Adipocyte (in vitro differentiated cells): ENCODE data around the gene KRT72.

Experiments
- DNase-seq: peaks from one replicate; pipeline ENCODE4 v3.0.0-alpha.2; 2015; ENCODE audit warnings: low read depth
- H3K27me3 ChIP-seq: replicated peaks from 2 replicates; pipeline ENCODE4 v1.7.0; 2013; ENCODE audit warnings: mild to moderate bottlenecking, low read length, moderate library complexity; ENCODE audit not compliant: control insufficient read depth, insufficient read depth
- H3K36me3 ChIP-seq: 2 replicates; pipeline ENCODE4 v1.7.0; 2013; ENCODE audit warnings: low read length, mild to moderate bottlenecking, moderate library complexity; ENCODE audit not compliant: control insufficient read depth, insufficient read depth, severe bottlenecking
- H3K4me1 ChIP-seq: 2 replicates; pipeline ENCODE4 v1.7.0; 2013; ENCODE audit warnings: mild to moderate bottlenecking, low read length, moderate library complexity; ENCODE audit not compliant: control insufficient read depth, insufficient read depth
- H3K4me3 ChIP-seq: 2 replicates; pipeline ENCODE4 v1.7.0; 2013; ENCODE audit warnings: mild to moderate bottlenecking, low read length, moderate library complexity
- H3K9ac ChIP-seq: 2 replicates; pipeline ENCODE4 v1.7.0; 2013; ENCODE audit warnings: mild to moderate bottlenecking, low read length, moderate library complexity
- H3K9me3 ChIP-seq: 2 replicates; pipeline ENCODE4 v1.7.0; 2013; ENCODE audit warnings: mild to moderate bottlenecking, low read length, moderate library complexity; ENCODE audit not compliant: control insufficient read depth

KRT72 gene

DNA sequence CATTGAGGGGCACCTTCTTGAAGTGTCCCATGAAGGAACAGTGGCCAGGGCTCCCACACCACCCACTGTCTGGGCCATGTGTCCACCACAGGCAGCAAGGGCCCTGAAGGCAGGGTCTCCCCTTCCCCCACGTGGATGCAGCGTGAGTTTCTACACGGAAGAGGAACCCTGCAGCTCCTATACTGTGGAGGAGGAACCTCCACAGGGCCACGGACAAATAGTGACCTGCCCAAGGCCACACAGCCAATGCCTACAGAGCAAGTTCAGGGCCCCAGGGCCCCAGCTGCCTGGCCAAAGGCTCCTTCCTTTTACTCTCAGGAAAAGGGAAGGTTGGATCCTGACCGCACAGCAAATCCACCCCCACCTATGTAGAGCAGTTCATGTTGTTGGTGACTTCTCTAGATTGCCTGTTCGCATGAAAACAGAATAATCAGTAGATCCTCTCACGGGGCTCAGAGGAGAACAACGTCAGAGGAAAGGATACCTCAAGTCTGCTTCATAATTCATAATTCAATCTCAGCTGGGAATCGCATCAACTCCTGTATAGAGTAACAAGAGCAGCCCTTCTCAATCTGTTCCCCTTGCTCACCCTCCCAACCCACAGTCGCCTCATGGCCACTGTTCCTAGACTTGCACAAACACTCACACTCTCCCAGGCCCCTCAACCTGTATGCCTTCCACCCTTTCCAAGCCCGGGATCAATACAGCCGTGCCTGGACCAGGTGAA is 28.2 kb upstream of the KRT72 start:
- peaks cover 87% of the 10 kb centered on the region for H3K27me3 ChIP-seq
- DNase-seq, result no peak
- H3K4me1 ChIP-seq, result no peaks in the 10 kb centered on the region
- no peak overlapping the region for H3K9ac ChIP-seq
- H3K4me3 ChIP-seq, result no peak overlapping the region
- peaks cover 2% of the 10 kb centered on the region for H3K9me3 ChIP-seq
- H3K36me3 ChIP-seq, result no peaks in the 10 kb centered on the region

DNA sequence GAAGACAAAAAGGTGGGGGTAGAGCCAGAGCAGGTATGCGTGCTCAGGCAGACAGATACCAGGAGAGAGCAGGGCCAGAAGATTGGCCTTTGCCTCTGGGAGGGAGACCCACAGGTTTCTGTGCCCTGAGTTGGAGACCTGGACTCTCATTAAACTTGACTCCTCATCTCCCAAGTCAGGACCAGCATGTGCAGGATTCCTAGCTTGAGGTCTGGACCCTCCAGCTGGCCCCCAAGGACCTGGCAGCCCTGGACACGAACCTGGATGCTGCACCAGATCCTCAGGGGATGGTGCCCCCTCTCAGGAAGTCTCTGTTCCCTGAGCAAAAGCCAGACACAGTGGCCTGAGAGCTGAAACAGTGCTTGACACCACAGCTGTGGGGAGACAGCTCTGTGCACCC is 27.6 kb upstream of the KRT72 start:
- Histone ChIP-seq H3K27me3 (peaks cover 84% of the 10 kb centered on the region), H3K36me3 (no peaks in the 10 kb centered on the region), H3K4me1 (no peaks in the 10 kb centered on the region), H3K4me3 (no peak overlapping the region), H3K9me3 (peaks cover 8% of the 10 kb centered on the region), H3K9ac (no peak overlapping the region)
- DNase-seq, result no peak

DNA sequence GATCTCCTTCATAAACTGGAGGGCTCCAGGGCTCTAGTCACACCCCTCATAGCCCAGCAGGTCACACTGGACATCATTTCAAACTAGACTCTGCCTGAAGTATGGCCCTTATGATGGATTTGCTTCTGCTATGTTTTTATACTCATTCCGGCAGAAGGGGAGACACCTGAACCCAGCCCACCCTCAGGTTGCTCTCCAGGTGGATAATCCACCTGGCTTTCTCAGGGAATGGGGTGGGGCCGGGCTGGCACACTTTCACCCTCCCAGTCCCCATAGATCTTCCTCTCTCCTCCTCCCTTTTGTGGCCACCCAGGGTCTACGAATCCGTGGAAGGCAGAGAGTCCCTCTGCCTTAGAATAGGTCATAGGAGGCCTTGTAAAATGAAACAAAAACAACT is 26.8 kb upstream of the KRT72 start:
- H3K9me3 ChIP-seq, result peaks cover 13% of the 10 kb centered on the region
- no peaks in the 10 kb centered on the region for H3K36me3 ChIP-seq
- H3K27me3 ChIP-seq, result peaks cover 77% of the 10 kb centered on the region
- no peak overlapping the region for H3K9ac ChIP-seq
- no peak for DNase-seq
- no peaks in the 10 kb centered on the region for H3K4me1 ChIP-seq
- H3K4me3 ChIP-seq, result no peak overlapping the region

DNA sequence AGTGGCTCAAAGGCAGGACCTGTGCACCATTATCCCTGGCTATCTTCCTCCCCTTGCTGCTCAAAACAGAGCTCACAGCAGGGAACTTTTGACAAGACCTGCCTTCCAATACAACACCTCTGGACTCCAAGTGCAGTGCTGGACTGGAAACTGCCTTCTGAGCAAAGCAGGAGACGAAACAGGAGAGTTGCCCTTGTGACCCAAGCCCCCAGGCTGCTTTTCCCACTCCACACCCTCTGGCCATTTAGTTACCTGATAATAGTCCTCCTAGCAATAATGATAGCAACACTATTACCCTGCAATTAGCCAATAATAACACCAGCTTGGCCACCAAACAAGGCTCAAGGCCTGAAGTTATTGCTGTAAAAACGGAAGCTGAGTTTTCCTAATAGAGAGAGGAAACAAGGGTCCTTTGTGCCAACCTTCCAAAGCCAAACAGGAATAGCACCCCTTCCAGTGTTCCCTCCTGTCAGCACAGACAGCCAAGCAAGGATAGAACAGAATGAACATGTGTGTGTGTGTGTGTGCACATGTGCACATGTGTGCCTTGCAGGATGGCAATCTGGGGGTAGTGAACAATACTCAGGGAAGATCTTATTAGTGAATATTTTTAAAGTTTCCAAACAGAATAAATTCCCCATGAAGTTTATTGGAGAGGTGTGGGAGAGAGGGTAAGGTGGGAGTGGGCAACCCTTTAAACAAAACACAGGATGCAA is 26.3 kb upstream of the KRT72 start:
- no peak overlapping the region for H3K9ac ChIP-seq
- DNase-seq, result no peak
- no peaks in the 10 kb centered on the region for H3K36me3 ChIP-seq
- peaks cover 17% of the 10 kb centered on the region for H3K9me3 ChIP-seq
- H3K27me3 ChIP-seq, result peaks cover 72% of the 10 kb centered on the region
- H3K4me3 ChIP-seq, result no peak overlapping the region
- no peaks in the 10 kb centered on the region for H3K4me1 ChIP-seq

DNA sequence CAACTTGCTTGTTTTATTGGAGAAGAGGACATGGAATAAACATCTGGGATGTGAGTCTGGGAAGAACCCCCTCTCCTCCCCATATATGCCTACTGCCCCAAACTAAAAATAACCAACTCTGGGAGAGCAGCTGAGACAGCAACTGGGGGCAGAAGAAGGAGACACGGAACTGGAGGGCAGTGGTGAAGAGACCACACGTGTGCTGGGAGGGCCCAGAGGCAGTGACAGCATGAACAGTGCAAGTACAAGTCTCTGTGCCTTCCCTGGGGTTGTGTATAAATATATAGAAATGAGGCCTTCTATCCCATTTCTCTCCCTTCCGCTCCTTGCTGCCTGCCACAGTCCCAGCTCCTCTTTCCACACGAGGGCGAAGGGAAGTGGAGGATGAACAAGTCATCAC is 21.1 kb upstream of the KRT72 start:
- Histone ChIP-seq H3K9me3 (peaks cover 17% of the 10 kb centered on the region), H3K9ac (no peak overlapping the region), H3K4me3 (no peak overlapping the region), H3K36me3 (no peaks in the 10 kb centered on the region), H3K4me1 (no peaks in the 10 kb centered on the region), H3K27me3 (peaks cover 49% of the 10 kb centered on the region)
- DNase-seq, result no peak

DNA sequence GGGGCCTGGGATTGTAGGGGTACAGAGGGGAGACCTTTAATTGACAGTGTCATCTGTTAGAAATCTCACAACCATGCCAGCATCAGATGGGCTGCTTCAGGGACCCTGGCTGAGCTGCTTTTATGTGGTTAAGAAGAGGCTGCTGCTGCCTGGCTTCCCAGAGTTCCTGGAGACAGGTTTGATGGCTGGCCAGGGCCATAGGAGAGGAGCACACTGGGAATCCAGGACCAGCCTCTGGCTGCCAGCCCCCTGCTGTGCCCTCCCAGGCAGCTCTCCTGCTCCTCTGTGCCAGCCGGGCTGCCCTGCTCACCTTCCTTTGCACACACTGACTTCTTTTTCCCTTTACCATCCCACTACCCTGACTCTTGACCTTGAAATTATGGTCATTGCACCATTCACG is 17.6 kb upstream of the KRT72 start:
- Histone ChIP-seq H3K36me3 (no peaks in the 10 kb centered on the region), H3K9ac (no peak overlapping the region), H3K9me3 (peaks cover 8% of the 10 kb centered on the region), H3K4me1 (no peaks in the 10 kb centered on the region), H3K4me3 (no peak overlapping the region), H3K27me3 (peaks cover 41% of the 10 kb centered on the region)
- no peak for DNase-seq

DNA sequence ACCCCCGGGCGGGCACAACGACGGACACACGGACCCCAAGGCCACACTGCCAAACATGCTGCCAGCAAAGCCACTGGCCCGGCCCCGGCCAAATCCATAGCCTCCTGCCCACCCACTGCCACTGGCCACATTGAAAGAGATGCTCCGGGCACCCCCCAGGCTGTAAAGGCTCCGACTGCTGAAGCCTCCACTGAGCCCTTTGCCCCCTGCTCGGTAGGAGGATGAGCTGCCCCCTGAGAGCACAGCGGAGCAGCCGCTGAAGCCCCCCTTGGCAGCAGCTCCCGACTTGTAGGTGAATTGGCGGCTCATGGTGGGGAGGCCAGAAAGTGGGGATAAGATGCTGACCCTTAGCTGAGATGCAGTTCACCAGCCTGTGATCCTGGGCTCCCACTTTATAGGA is 17.0 kb upstream of the KRT72 start, which contains the start of gene KRT73:
Gene KRT73 (minus strand): TSS at position 344 of the 400 bp plus-strand sequence. CDS start 35 bp downstream, at position 309.
- DNase-seq, result no peak
- no peak within 1 kb of the TSS for H3K9ac ChIP-seq
- H3K36me3 ChIP-seq, result no peaks in the 10 kb centered on the region
- H3K27me3 ChIP-seq, result peaks cover 45% of the 10 kb centered on the region
- H3K4me1 ChIP-seq, result no peaks in the 10 kb centered on the region
- H3K9me3 ChIP-seq, result peaks cover 4% of the 10 kb centered on the region
- H3K4me3 ChIP-seq, result no peak within 1 kb of the TSS

DNA sequence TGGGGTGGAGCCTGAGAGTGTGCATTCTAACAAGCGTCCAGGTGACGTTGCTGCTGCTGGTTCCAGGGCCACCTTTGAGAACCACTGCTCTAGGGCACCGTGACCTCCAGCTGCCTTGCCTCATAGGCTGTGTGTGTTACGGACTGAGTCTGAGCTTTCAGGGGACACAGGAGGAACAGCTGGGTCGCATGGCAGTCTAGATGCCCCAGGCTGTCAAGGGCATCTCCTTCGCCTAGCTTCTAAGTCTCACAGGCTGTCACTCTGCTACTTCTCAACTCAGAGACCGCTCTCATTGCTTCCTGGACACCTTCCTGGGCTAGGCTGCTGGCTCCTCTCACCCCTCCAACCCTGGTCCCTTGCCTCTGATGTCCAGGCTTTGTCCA is 16.1 kb upstream of the KRT72 start:
- no peak overlapping the region for H3K4me3 ChIP-seq
- H3K27me3 ChIP-seq, result peaks cover 48% of the 10 kb centered on the region
- no peak for DNase-seq
- H3K9me3 ChIP-seq, result no peaks in the 10 kb centered on the region
- H3K9ac ChIP-seq, result no peak overlapping the region
- no peaks in the 10 kb centered on the region for H3K4me1 ChIP-seq
- no peaks in the 10 kb centered on the region for H3K36me3 ChIP-seq

DNA sequence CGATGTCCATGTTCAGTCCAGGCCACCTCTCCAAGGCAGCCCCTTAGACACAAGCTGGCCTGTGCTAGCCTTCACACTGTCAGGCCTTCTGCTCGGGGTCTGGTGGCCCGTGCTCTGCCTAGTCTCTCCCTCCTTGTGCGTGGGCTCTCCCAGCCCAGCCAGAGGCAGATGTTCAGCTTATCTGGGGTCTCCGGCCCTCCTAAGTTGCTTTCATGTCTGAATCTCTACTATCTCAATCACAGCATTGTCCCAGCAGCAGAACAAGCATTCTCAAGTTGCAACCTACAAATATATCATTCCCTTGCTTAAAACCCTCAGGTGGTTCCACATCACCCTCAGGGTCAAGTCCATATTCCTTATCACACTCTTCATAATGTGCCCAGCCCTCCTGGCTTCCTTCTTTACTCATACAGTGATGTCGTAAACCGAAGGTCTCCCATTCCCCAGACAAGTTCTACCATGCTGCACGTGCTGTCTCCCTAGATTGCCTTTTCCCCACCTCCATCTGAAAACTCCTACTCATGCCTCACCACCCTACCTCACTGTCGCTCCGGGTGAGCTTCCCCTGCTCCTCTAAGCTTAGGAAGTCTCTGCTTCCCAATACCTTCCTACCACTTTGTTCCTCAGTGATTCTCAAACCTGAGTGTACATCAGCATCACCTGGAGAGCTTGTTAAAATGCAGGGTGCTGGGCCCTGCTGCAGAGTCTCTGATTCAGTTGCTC is 15.6 kb upstream of the KRT72 start:
- H3K9me3 ChIP-seq, result no peaks in the 10 kb centered on the region
- H3K4me1 ChIP-seq, result no peaks in the 10 kb centered on the region

DNA sequence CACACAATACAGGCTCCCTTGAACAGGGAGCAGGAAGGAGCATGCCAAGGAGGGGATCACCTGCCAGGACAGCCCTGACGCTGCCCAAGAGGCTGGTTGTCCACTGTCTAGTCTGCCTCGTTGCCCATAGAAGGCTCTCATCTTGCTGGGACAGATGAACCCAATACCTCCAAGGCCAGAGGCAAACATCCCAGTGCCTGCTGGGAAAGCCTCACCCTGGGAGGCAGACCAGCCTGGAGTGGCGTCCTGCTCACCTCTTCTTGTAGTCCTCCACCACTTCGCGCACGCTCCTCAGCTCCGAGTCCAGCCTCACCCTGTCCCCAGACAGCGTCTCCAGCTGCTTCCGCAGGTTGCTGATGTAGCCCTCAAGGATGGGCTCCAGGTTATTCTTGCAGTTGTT is 14.6 kb upstream of the KRT72 start:
- H3K9ac ChIP-seq, result no peak overlapping the region
- H3K4me3 ChIP-seq, result no peak overlapping the region
- peaks cover 58% of the 10 kb centered on the region for H3K27me3 ChIP-seq
- DNase-seq, result no peak
- H3K4me1 ChIP-seq, result no peaks in the 10 kb centered on the region
- H3K9me3 ChIP-seq, result no peaks in the 10 kb centered on the region
- H3K36me3 ChIP-seq, result no peaks in the 10 kb centered on the region

More for the DNA sequence above, 15.6 kb upstream of the KRT72 start:
- Histone ChIP-seq H3K9ac (no peak overlapping the region), H3K27me3 (peaks cover 54% of the 10 kb centered on the region), H3K4me3 (no peak overlapping the region), H3K36me3 (no peaks in the 10 kb centered on the region)
- DNase-seq, result no peak

DNA sequence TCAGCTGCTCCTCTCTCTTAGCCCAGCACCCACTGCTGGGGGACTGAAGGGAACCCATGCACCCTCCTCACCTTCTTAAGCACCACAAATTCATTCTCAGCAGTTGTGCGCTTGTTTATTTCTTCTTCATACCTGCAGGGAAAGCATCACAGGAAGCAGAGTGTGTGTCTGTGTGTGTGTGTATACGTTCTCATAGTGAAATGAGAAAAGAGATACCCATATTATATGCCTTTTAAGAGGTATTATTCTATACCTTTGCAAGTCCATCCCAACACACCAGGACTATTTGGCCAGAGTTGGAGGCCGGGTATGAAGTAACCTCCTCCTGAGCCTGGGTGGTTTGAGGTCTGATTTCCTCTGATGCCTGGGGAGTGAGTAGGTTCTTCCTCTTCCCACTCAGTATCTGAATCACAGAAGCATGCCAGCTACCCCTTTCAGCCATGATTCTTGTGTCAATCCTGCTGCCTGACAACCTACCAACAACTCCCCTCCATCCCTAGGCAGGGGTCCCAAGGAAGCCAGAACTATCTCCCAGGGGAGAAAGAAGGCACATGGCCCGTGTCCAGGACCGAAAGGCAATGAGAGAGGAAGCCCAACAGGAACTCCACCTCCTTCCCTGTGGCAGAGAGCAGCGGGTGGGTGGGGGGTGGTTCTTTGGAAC is 14.1 kb upstream of the KRT72 start:
- no peak overlapping the region for H3K9ac ChIP-seq
- H3K9me3 ChIP-seq, result no peaks in the 10 kb centered on the region
- H3K36me3 ChIP-seq, result no peaks in the 10 kb centered on the region
- H3K4me3 ChIP-seq, result no peak overlapping the region
- no peaks in the 10 kb centered on the region for H3K4me1 ChIP-seq
- no peak for DNase-seq
- peaks cover 56% of the 10 kb centered on the region for H3K27me3 ChIP-seq
